HL-60/S4 treated with retinoic acid at 250 ng/mL for 4 days and 3 days (cell line): ENCODE data around the gene CPM.
"Not testable (repeated sequence)": the region's sequence is repeated elsewhere in the genome, so short reads cannot be mapped to it uniquely, and the experiment has no call there.

ENCODE experiments used
- in situ Hi-C: fragments of 300-500 bp; cut with MboI; formaldehyde crosslinking; loops from 2 replicates; pipeline ENCODE4 v1.7.0; 2022; ENCODE audit warnings: low sequenced_read_pairs

Gene CPM

DNA sequence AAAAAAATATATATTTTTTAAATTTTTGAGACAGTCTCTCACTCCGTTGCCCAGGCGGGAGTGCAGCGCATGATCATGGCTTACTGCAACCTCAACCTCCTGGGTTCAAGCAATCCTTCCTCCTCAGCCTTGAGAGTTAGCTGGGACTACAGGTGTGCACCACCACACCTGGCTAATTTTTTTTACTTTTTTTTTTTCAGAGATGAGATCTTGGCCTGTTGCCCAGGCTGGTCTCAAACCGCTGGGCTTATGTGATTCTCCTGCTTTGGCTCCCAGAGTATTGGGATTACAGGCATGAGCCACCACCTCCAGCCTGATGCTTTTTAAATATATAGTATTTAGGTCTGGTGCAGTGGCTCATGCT lies 100.5 kb downstream of the CPM start:
- in situ Hi-C loops, result no loop called here

DNA sequence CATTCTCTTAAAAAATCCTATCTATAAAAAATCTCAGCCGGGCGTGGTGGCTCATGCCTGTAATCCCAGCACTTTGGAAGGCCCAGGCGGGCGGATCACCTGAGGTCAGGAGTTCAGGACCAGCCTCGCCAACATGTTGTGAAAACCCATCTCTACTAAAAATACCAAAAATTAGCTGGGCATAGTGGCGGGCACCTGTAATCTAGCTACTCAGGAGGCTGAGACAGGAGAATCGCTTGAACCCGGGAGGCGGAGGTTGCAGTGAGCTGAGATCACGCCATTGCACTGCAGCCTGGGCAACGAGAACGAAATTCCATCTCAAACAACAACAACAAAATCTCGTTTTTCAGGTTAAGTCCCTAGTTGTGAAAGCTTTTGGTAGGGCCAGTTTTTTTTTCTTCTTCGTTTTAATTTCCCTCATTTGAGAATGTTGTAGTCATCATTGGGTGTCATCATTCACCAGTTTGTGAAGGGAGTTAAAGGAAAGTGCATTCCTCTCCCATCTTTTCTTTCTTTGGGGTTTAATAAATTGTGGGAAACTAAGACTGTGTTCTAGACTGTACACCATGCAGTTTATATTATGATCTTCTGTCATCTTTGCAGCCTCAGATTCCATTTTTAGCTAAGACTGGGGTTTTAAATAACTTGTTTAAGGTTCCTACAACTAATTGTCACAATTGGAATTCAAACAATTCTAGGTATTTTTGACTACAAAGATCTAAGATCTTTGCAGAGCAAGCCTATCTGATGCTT lies 101.0 kb downstream of the CPM start:
- in situ Hi-C loops, result no loop called here

DNA sequence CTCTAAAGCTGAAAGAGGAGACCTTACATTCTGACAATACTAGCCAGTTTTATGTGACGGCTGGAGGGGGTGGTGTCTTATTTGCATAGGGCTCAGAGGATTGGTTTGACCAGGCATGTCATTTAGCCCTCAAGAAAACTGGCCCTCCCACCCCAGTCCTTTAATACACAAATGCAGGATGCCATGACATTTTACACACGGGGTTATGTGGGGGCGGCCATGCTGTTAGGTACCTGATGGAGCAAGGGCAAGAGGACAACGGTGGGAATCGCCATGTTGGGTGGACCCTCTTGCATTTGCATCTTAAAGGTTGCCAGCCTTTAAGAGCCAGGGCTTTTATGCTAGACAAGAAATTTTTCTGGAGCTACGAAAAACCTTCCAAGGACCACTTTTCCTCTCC lies 101.7 kb downstream of the CPM start:
- in situ Hi-C loops, result no loop called here

DNA sequence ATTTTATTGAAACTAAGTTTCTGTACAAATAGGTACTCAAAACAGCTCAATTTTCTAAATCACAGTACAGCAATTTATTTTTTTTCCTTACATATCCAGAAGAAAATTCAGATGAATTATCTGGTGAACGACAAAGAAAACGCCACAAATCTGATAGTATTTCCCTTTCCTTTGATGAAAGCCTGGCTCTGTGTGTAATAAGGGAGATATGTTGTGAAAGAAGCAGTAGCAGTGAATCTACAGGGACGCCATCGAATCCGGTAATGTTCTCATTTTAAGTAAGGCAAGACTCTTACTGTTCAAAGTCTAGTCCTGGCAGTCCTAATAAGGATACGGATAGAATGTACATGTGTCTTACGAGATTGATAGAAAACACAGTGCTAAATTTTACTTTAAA lies 104.3 kb downstream of the CPM start:
- in situ Hi-C loops, result no loop called here

DNA sequence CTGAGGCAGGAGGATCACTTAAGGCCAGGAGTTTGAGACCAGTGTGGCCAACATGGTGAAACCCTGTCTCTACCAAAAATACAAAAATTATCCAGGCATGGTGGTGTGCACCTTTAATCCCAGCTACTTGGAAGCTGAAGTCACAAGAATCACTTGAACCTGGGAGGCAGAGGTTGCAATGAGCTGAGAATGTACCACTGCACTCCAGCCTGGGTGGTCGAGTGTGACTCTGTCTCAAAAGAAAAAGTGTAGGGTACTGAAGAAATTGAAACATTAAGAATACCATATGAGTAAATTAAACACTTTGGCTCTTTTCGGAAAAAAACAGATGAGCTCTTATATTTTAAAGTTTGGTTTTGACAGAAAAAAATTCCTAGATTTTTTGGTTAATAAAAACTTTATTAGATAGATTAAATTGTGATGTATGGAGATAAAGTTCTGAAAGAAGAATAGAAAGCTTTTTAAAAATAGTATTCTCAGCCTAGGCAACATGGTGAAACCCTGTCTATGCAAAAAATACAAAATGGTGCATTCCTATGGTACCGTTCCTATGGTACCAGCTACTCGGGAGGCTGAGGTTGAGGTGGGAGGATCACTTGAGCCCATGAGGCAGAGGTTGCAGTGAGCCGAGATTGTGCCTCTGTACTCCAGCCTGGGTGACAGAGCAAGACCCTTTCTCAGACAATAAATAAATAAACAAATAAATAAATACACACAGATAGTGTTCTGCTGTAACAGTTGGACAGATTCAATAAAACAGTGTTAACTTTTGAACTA lies 104.9 kb downstream of the CPM start:
- in situ Hi-C loops, result no loop called here

DNA sequence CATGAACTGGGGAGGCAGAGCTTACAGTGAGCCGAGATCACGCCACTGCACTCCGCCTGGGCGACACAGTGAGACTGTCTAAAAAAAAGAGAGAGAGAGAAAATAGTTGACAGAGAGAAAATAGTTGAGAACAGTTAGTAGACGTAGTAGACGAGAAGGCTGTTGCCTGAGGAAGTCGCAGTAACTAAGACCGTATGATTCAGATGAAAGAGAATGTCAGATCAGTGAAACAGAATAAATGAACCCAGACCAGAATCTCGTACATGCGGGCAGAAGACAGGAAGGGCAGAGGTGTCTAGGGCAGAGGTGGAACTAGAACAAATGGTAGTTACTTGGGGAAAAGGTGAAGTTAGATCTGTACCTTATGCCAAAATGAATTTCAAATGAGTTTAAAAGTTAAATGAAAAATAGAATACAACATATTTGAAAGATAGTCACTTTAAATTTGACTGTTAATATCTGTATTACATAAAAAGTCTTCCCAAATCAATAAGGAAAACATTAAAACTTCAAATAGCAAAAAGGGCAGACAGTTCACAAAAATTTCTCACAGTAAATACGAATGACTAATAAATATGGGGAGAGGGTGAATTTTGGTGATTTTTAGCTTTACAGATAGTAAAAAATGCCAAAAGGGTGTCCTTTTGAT lies 107.3 kb downstream of the CPM start:
- in situ Hi-C loops, result no loop called here

DNA sequence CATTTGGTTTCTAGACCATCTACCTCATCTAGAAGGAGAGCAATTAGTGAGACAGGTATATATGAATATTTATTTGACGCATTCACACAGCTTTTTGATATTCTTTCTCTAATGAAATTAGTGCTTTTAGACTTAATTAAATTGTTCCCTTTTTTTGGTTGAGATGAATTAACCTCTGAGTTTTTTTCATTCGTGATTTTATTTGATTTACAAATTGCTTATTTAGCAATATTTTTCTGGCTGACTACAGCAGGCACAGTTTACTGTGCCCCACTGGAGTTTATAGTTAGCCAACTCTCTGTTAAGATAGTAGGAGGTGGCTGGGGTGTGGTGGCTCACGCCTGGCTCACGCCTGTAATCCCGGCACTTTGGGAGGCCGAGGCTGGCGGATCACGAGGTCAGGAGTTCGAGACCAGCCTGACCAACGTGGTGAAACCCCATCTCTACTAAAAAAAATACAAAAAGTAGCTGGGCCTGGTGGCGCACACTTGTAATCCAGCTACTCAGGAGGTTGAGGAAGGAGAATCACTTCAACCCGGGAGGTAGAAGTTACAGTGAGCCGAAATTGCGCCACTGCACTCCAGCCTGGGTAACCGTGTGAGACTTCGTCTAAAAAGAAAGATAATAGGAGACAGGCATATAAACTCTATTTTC lies 108.2 kb downstream of the CPM start:
- in situ Hi-C loops, result no loop called here

DNA sequence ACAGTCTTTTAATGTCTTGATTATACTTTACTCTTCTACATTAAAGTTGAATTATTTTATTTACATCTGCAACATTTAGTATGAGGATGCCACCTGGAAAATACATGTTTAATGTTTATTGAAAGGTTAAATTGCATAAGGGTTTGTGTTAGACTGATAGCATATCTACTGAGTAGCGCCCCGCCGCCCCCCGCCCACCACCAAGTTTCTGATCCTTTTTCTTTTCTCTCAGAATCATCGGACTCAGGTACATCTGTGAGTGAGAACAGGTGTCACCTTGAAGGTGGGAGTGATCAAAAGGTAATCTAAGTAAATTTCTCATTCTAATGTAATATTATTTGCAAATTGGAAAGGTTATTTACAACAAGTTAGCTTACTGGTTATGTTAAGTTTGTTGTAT lies 108.8 kb downstream of the CPM start:
- in situ Hi-C loops, result no loop called here

DNA sequence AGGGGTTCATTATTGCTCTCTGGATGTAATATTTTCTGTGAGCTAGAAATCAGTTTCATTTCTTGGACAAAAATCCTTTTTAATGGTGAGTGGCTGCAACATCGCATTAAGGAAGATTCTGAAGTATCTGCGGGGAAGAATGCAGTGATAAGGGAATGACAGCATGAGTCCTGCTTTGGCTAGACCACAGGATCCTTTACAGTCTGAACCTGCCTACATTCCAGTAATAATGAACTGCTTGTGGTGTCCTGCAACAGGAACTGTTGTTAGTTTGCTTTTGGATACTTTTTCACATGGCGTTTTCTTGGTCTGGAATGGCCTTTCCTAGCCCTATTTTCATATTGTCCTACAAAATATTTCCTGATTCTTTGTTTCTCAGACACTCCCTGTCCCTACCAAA lies 109.3 kb downstream of the CPM start:
- in situ Hi-C loops, result no loop called here

DNA sequence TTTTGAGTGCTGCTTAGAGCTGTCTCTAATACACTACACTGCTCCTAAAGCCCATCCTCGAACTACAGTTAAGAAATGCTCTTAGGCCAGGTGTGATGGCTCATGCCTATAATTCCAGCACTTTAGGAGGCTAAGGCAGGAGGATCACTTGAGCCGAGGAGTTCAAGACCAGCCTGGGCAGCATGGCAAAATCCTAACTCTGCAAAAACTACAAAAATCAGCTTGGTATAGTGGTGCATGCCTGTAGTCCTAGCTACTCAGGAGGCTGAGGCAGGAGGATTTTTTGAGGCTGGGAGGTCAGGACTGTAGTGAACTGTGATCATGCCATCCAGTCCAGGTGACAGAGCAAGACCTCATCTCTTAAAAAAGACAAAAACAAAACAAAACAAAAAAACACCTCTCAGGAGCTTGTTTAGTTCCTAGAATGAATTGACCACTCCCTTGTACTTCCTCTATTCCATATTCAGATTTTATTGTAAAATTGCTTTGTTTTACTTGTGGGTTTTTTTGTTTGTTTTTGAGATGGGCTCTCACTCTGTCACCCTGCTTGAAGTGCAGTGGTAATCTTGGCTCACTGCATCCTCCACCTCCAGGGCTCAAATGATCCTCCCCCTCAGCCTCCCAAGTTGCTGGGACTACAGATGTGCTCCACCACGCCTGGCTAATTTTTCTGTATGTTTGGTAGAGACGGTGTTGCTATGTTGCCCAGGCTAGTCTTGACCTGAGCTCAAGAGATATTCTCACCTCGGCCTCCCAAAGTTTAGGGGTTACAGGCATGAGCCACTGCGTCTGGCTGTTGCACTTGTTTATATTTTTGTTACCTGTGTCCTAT lies 111.4 kb downstream of the CPM start:
- in situ Hi-C loops, result no loop called here

DNA sequence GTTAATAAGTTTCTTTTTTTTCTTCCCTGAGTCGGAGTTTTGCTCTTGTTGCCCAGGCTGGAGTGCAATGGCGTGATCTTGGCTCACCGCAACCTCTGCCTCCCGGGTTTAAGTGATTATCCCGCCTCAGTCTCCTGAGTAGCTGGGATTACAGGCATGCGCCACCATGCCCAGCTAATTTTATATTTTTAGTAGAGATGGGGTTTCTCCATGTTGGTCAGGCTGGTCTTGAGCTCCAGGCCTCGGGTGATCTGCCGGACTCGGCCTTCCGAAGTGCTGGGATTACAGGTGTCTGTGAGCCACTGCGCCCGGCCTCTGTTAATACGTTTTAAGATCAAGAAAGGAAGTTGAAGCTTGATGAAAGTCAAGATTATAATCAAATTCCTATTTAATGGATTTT lies 113.5 kb downstream of the CPM start:
- in situ Hi-C loops, result not testable (repeated sequence)

DNA sequence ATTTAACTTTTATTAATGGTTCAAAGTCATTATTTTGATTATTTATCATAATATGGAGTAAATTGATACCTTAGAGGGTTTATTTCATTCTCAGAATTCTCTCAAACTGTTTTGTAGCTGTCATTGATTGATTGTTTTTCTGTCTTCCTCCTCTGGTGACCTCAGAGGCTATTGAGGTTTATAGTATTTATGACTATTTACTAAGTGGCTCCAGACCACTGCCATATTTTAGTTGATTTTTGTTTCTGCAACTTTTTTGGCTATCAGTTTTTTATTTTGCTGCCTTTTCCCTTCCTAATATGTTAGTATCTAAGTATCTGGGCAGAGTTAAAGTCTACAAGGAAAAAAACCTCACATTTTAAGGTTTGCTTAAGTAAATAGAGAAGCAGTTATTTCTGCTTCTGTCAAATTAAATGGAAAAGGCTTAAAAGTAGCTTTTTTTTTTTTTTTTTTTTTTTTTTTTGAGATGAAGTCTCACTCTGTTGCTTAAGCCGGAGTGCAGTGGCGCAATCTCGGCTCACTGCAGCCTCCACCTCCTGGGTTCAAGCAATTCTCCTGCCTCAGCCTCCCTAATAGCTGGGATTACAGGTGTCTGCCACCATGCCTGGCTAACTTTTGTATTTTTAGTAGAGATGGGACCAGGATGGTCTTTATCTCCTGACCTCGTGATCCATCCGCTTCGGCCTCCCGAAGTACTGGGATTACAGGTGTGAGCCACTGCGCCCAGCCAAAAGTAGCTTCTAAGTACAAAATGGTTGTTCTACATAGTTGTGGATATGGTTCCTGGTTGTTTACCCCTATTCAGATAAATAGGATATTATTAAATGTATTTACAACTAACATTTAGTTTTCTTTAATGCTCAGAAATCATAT lies 116.8 kb downstream of the CPM start:
- in situ Hi-C loops, result no loop called here

DNA sequence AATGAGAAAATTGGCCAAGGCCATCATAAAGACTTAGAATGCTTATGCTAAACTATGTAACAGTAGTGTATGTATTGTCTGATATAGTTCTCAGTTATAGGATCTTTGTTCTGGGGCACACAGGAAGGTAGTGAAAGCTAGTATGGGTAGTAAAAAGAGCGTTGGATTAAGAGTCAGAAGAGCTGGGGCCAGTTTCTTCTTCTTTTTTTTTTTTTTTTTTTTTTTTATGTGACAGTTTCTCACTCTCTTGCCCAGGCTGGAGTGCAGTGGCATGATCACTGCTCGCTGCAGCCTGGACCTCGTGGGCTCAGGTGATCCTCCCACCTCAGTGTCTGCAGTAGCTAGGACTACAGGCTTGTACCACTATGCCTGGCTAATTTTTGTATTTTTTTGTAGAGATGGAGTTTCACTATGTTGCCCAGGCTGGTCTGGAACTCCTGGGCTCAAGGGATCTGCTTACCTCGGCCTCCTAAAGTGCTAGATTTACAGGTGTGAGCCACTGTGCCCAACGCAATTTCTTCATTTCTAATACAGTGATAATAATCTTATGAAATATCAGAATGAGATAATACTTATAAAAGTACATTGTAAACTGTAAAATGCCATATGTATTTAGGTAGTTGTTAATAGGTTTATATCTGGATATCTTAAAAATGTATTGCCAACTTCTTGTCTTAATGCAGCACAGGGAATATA lies 117.6 kb downstream of the CPM start:
- in situ Hi-C loops, result no loop called here

DNA sequence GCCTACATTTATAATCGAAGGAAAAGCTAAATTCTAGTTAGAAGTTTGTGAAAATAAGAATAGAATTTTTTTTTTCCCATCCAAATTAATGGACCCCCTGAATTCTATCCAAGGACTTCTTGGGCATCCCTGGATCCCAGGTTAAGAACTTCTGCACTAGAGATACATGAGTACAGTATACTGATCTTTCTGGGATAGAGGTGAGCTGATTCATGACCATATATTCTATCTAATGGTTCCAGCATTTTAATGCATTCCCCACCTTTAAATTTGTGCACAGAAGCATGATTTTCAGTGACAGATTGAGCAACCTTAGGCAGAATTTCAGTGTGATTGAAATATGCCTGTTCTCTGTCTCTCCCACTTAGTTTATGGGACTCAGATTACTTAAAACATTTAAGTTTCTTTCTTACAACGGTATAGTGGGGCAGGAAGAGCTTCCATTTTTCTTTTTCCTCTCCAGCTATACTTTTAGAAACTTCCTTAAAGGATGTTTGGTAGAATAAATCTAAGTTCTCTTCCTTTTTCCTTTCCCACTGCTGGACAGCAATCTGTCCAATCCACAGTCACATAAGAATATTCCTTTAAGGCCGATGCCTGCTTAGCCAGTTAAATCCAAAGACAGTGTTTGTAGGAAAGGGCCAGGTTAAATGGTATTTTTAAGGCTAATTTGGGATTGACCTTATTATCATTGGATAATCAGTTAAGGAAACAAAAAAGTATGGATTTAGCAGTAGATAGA lies 118.3 kb downstream of the CPM start:
- in situ Hi-C loops, result no loop called here

DNA sequence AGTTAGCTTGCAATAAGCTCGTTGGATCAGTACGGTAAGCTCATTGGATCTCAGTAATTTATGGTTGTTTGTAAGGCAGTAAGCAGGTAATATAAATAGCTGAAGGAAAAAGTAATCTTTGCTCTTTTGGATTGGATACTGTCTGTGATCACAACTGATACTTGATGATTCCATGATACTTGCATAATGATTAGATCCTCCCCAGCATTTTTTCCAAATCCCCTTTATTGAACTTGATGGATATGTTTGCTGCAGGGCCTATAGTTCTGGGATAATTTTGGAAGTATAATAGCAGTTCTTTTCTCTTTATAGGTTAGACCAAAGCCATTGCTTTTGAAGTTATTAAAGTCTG lies 119.8 kb downstream of the CPM start:
- in situ Hi-C loops, result no loop called here

DNA sequence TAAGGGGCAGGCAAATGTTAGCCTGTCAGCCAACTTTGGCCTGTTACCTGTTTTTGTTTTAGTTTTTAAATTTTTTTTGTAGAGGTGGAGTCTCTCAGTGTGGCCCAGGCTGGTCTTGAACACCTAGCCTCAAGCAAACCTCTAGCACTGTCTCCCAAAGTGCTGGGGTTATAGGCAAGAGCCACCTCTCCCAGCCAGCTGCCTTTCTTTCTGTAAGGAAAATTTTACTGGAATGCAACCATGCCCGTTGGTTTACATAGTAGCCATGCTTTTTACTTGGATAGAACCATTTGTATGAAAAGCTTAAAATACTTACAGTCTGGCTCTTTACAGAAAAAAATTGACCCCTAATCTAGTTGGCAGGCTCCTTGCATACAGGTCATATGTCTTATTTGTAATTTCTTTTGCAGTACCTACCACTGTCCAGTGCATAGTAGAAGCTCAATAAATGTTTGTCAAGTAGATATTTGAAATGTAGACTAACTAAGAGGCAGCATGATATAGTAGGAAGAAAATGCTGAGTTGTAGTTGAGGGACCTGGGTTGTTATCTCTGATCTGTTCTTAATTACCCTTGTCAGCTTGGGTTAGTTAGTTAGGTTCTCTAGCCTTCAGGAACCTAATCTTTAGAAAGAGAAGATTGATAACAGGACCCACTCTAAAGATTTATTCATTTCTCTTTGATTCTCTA lies 120.3 kb downstream of the CPM start:
- in situ Hi-C loops, result no loop called here

DNA sequence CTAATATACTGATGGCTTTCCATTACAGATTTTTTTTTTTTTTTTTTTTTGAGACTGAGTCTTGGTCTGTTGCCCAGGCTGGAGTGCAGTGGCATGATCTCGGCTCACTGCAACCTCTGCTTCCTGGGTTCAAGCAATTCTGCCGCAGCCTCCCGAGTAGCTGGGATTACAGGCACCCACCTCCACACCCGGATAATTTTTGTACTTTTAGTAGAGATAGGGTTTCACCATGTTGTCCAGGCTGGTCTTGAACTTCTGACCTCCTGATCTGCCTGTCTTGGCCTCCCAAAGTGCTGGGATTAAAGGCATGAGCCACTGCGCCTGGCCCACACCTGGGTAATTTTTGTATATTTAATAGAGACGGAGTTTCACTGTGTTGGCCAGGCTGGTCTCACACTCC lies 121.4 kb downstream of the CPM start:
- in situ Hi-C loops, result not testable (repeated sequence)

DNA sequence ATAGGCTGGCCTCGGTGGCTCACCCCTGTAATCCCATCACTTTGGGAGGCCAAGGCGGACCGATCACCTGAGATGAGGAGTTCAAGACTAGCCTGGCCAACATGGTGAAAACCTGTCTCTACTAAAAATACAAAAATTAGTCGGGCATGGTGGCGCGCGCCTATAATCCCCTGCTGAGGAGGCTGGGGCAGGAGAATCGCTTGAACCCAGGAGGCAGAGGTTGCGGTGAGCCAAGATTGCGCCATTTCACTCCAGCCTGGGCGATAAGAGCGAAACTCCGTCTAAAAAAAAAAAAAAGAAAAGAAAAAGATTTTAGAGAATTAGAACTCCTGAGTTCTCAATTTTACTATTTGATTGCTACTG lies 123.0 kb downstream of the CPM start:
- in situ Hi-C loops, result not testable (repeated sequence)
